Skeletal muscle tissue (tissue), 4 donors: ENCODE measurements around the gene RTKN2. TPM values are rescaled to one million over a fixed set of nuclear protein-coding genes. Genes with fewer than 3 reads are reported as not detected.

Source experiments
- H3K27ac ChIP-seq: one replicate; pipeline ENCODE4 v1.7.0; 2013; ENCODE audit warnings: mild to moderate bottlenecking, low read depth, low read length, inconsistent platforms
- H3K27me3 ChIP-seq, 3 donors: one replicate each; pipeline ENCODE4 v1.7.0; 2013; ENCODE audit warnings: low read length in 3 of 3; ENCODE audit not compliant: control insufficient read depth in 3 of 3, insufficient read depth in 3 of 3
- H3K36me3 ChIP-seq, 3 donors: one replicate each; pipeline ENCODE4 v1.7.0; 2013; ENCODE audit warnings: low read length in 3 of 3; ENCODE audit not compliant: control insufficient read depth in 3 of 3, insufficient read depth in 3 of 3
- H3K4me1 ChIP-seq, 3 donors: one replicate each; pipeline ENCODE4 v1.7.0; 2013; ENCODE audit warnings: low read length in 3 of 3, mild to moderate bottlenecking in 3 of 3; ENCODE audit not compliant: control insufficient read depth in 3 of 3, insufficient read depth in 3 of 3
- H3K4me3 ChIP-seq, 3 donors: one replicate each; pipeline ENCODE4 v1.7.0; 2013; ENCODE audit warnings: low read length in 3 of 3
- H3K9ac ChIP-seq, 3 donors: one replicate each; pipeline ENCODE4 v1.7.0; 2013; ENCODE audit warnings: low read length in 3 of 3, mild to moderate bottlenecking in 3 of 3, moderate library complexity in 2 of 3, low read depth in 1 of 3
- H3K9me3 ChIP-seq, 3 donors: one replicate each; pipeline ENCODE4 v1.7.0; 2013; ENCODE audit warnings: low read length in 3 of 3; ENCODE audit not compliant: control insufficient read depth in 3 of 3
- total RNA-seq: library from RNA; depleted of rRNA; stranded (reverse); fragments of >200 nt; gene quantifications from one replicate; pipeline ENCODE4 v1.2.3, GENCODE V29; 2014
- donor health status: Osteomylitis.

Gene RTKN2
- total RNA-seq, 1 donor from 2014 or later: 2.1 TPM

GRCh38 chr10:62196528-62196927 is 72.1 kb downstream of the RTKN2 start:
- no peaks in the 10 kb centered on the region for H3K4me1 ChIP-seq
- H3K27me3 ChIP-seq: no peaks in the 10 kb centered on the region
- no peak overlapping the region for H3K9ac ChIP-seq
- no peak overlapping the region for H3K27ac ChIP-seq
- H3K36me3 ChIP-seq: no peaks in the 10 kb centered on the region
- no peaks in the 10 kb centered on the region for H3K9me3 ChIP-seq
- no peak overlapping the region for H3K4me3 ChIP-seq

DNA sequence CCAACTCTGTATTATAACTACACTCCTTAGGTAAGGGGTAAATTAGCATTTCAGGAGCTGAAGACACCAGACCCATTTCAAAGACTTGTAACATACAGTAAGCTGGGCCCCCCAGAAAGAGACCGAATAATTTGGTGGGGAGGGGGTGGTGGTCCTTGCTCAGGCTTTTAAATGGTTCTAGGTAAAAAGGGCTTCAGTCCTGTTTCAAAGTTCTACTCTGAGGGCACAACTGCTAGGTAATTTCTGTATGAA is 73.0 kb downstream of the RTKN2 start:
- H3K36me3 ChIP-seq: no peaks in the 10 kb centered on the region
- no peaks in the 10 kb centered on the region for H3K27me3 ChIP-seq
- no peaks in the 10 kb centered on the region for H3K9me3 ChIP-seq
- H3K4me1 ChIP-seq: no peaks in the 10 kb centered on the region
- H3K27ac ChIP-seq: no peak overlapping the region
- H3K4me3 ChIP-seq: no peak overlapping the region
- no peak overlapping the region for H3K9ac ChIP-seq

DNA sequence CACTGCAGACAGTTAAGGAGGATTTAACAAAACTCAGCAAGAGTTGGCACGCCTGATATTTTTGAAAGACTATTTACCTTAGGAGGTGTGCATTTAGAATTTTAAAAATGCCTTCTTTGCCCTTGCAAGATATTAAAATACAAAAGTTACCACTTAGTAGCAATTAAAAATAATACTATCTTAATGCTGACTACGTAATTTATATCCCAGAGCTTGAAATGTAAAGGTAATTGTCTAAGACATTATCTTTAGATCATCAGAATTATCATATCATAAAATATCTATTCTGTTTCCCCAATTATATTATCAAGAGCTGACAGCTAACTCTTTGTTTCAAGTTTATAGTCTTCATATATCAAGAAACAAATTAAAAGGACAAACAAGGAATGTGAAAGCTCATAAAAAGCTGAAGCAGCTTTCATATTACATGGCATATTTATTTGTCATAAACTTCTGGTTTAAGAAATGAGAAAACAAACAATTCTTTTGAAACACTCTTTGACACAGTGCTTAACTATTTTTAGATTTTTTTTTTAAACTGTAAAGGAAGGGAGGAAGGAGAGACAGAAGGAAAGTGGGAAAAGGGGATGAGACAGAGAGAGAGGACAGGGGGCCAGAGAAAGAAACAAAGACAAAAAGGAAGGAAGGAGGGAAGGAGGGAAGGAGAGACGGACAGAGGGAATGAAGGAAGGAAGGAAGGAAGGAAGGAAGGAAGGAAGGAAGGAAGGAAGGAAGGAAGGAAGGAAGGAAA is 73.5 kb downstream of the RTKN2 start:
- Histone ChIP-seq H3K36me3 (no peaks in the 10 kb centered on the region), H3K27ac (no peak overlapping the region), H3K4me1 (no peaks in the 10 kb centered on the region), H3K27me3 (no peaks in the 10 kb centered on the region), H3K9me3 (no peaks in the 10 kb centered on the region), H3K9ac (no peak overlapping the region), H3K4me3 (no peak overlapping the region)

DNA sequence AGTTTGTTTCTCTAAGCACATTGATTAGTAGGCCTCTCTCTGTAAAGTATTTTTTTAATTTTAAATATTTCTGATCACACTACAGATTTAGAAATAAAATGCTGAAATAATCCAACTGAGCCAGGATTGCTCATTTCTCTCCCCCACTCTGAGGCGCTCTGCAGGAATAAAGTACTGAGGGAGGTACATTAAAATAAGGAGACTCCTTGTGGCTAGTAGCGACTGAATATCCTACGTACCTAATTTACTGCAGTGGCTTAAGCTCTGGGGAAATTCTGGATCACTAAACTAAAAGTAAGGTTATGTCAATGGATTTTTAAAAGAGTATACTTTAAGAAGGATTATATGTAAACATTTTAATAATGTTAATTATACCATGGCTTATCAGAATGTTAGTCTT is 75.2 kb downstream of the RTKN2 start:
- H3K9ac ChIP-seq: no peak overlapping the region
- no peaks in the 10 kb centered on the region for H3K27me3 ChIP-seq
- no peak overlapping the region for H3K27ac ChIP-seq
- H3K36me3 ChIP-seq: no peaks in the 10 kb centered on the region
- H3K4me1 ChIP-seq: no peaks in the 10 kb centered on the region
- no peak overlapping the region for H3K4me3 ChIP-seq
- no peaks in the 10 kb centered on the region for H3K9me3 ChIP-seq

GRCh38 chr10:62189131-62189530 is 79.5 kb downstream of the RTKN2 start:
- Histone ChIP-seq H3K9me3 (no peaks in the 10 kb centered on the region), H3K27ac (no peak overlapping the region), H3K36me3 (no peaks in the 10 kb centered on the region), H3K4me1 (no peaks in the 10 kb centered on the region), H3K27me3 (no peaks in the 10 kb centered on the region), H3K9ac (no peak overlapping the region), H3K4me3 (no peak overlapping the region)

DNA sequence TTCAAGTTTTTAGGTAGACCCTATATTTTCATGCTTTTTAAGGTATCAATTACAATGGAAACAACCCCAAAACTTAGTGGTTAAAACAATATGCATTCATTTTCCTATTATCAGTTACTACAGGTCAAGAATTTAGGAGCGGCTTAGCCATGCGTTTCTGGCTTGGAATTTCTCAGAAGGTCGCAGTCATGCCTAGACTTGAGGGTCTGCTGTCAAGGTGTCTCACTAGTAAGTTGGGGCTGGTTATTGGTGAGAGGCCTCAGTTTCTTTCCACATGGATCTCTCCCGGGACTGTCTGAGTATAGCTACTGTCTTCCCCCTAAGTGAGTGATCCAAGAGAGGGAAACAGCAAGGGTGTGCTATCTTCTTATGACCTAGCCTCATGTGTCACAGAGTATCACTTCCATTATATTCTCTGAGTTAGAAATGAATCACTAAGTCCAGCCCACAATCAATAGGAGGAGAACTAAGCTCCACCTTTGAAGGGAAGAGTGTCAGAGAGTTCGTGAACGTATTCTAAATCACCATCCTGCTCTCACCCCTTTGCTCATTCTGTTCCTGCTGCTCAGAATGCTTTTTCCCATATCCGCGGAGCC is 80.5 kb downstream of the RTKN2 start:
- H3K4me3 ChIP-seq: no peak overlapping the region
- H3K9me3 ChIP-seq: no peaks in the 10 kb centered on the region
- H3K36me3 ChIP-seq: no peaks in the 10 kb centered on the region
- H3K4me1 ChIP-seq: no peaks in the 10 kb centered on the region
- H3K27me3 ChIP-seq: no peaks in the 10 kb centered on the region
- H3K9ac ChIP-seq: no peak overlapping the region
- H3K27ac ChIP-seq: no peak overlapping the region

DNA sequence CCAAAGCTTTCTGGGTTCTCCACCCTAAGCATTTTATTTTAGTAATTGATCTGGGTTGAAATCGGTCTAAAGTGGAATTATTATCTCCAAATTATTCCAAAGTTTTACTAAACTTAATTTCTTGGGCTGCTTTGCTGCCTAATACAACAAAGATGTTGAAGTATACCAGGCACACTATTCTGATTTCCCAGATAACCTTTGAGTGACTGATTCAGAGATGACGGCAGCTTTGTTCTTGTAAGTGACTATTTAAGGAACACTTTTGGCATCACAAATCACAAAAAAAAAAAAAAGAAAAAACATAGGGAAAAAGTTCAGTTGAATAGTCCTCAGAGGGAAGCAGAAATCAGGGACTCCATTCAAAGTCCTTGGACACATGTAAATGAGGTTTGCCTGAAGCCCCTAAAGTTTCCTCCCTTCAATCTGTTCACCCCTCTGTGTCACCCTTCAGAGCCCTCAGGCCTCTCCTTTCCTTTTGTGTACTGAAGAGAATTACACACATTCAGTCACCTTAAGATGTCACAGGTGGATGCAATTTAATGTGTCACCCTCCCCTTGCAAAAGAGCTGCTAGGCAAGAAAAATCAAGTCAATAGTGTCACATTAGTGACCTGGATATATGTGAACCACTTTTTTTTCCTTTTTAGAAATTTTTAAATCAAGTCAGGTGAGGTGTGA is 81.5 kb downstream of the RTKN2 start:
- Histone ChIP-seq H3K27me3 (no peaks in the 10 kb centered on the region), H3K4me1 (no peaks in the 10 kb centered on the region), H3K27ac (no peak overlapping the region), H3K9me3 (no peaks in the 10 kb centered on the region), H3K36me3 (no peaks in the 10 kb centered on the region), H3K4me3 (no peak overlapping the region), H3K9ac (no peak overlapping the region)

- Histone ChIP-seq H3K9me3 (no peaks in the 10 kb centered on the region), H3K27ac (no peak overlapping the region), H3K36me3 (no peaks in the 10 kb centered on the region), H3K27me3 (no peaks in the 10 kb centered on the region), H3K4me1 (no peaks in the 10 kb centered on the region), H3K4me3 (no peak overlapping the region), H3K9ac (no peak overlapping the region)
Measured at GRCh38 chr10:62185919-62186692, 82.5 kb downstream of the RTKN2 start.

- H3K27ac ChIP-seq: no peak overlapping the region
- no peaks in the 10 kb centered on the region for H3K36me3 ChIP-seq
- no peaks in the 10 kb centered on the region for H3K9me3 ChIP-seq
- no peaks in the 10 kb centered on the region for H3K27me3 ChIP-seq
- H3K4me1 ChIP-seq: no peaks in the 10 kb centered on the region
- no peak overlapping the region for H3K9ac ChIP-seq
- no peak overlapping the region for H3K4me3 ChIP-seq
Measured at GRCh38 chr10:62183857-62184795, 84.5 kb downstream of the RTKN2 start.
